NCI-H748 (cell line): ENCODE data around the gene ZDHHC6.
A peak's percentile ranks its signal among the peaks of the same experiment; 100 is the strongest.
"Not testable (repeated sequence)": the region's sequence is repeated elsewhere in the genome, so short reads cannot be mapped to it uniquely, and the experiment has no call there.

Experiments
- DNase-seq: peaks from one replicate; lab custom pipeline; 2025; ENCODE audit not compliant: unreplicated experiment; lab: John Stamatoyannopoulos, UW

ZDHHC6 gene

GRCh38 chr10:112446855-112447619, at the start of gene ZDHHC6, which contains the start of gene VTI1A:
ZDHHC6 (minus strand) TSS chr10:112446914; CDS start chr10:112445436, 1,478 bp downstream.
VTI1A (plus strand) TSS chr10:112447215; CDS start chr10:112447374, 159 bp downstream.
- peak; percentile 76 for DNase-seq

GRCh38 chr10:112492736-112493135, 46.0 kb upstream of the ZDHHC6 start:
- no peak for DNase-seq

GRCh38 chr10:112491144-112491543, 44.4 kb upstream of the ZDHHC6 start:
- DNase-seq, result no peak

GRCh38 chr10:112490545-112490944, 43.8 kb upstream of the ZDHHC6 start:
- DNase-seq, result peak; percentile 94

GRCh38 chr10:112487964-112488363, 41.2 kb upstream of the ZDHHC6 start:
- no peak for DNase-seq

- DNase-seq, result no peak
Observed at GRCh38 chr10:112484399-112484798, 37.7 kb upstream of the ZDHHC6 start.

- DNase-seq, result no peak
Observed at GRCh38 chr10:112481602-112482001, 34.9 kb upstream of the ZDHHC6 start.

GRCh38 chr10:112475575-112476218, 29.0 kb upstream of the ZDHHC6 start:
- DNase-seq, result peak; percentile 0

- DNase-seq, result peak; percentile 24
Observed at GRCh38 chr10:112471878-112472487, 25.3 kb upstream of the ZDHHC6 start.

GRCh38 chr10:112467541-112468075, 20.9 kb upstream of the ZDHHC6 start:
- no peak for DNase-seq

- DNase-seq, result no peak
Observed at GRCh38 chr10:112466802-112467201, 20.1 kb upstream of the ZDHHC6 start.

GRCh38 chr10:112465299-112465883, 18.7 kb upstream of the ZDHHC6 start:
- DNase-seq, result no peak

- DNase-seq, result not testable (repeated sequence)
Observed at GRCh38 chr10:112464074-112464473, 17.4 kb upstream of the ZDHHC6 start.

GRCh38 chr10:112461029-112461887, 14.5 kb upstream of the ZDHHC6 start:
- no peak for DNase-seq

- no peak for DNase-seq
Observed at GRCh38 chr10:112460366-112460765, 13.7 kb upstream of the ZDHHC6 start.

GRCh38 chr10:112456533-112456932, 9.8 kb upstream of the ZDHHC6 start:
- no peak for DNase-seq

- no peak for DNase-seq
Observed at GRCh38 chr10:112454910-112455779, 8.4 kb upstream of the ZDHHC6 start.

- DNase-seq, result no peak
Observed at GRCh38 chr10:112448888-112449287, 2.2 kb upstream of the ZDHHC6 start.

- no peak for DNase-seq
Observed at GRCh38 chr10:112447620-112447928, 860 bp upstream of the ZDHHC6 start.
